Smooth muscle cell (in vitro differentiated cells): Measurements from ENCODE around the gene TMEM86B. TPM values are rescaled to one million over a fixed set of nuclear protein-coding genes. Genes with fewer than 3 reads are reported as not detected.
A peak's percentile ranks its signal among the peaks of the same experiment; 100 is the strongest.

Experiments used
- DNase-seq: peaks from one replicate; lab custom pipeline; 2025; ENCODE audit not compliant: unreplicated experiment; lab: John Stamatoyannopoulos, UW
- H2AFZ ChIP-seq: fragments of 200-600 bp; sonication (generic); 2 replicates; pipeline ENCODE4 v1.6.0; 2016; ENCODE audit warnings: antibody characterized with exemption, low read depth, mild to moderate bottlenecking
- H3F3A ChIP-seq: fragments of 200-600 bp; sonication (generic); 2 replicates; pipeline ENCODE4 v1.6.0; 2017; ENCODE audit warnings: antibody characterized with exemption, low read depth
- H3K27ac ChIP-seq: fragments of 200-600 bp; sonication (generic); 2 replicates; pipeline ENCODE4 v1.5.1; 2016; ENCODE audit warnings: low read depth, mild to moderate bottlenecking
- H3K27me3 ChIP-seq: fragments of 200-600 bp; sonication (generic); 2 replicates; pipeline ENCODE4 v1.6.1; 2016; ENCODE audit warnings: low read depth, mild to moderate bottlenecking
- H3K36me3 ChIP-seq: fragments of 200-600 bp; sonication (generic); 2 replicates; pipeline ENCODE4 v1.5.1; 2016; ENCODE audit warnings: low read depth
- H3K4me1 ChIP-seq: fragments of 200-600 bp; sonication (generic); 2 replicates; pipeline ENCODE4 v1.5.1; 2016; ENCODE audit warnings: low read depth
- H3K4me2 ChIP-seq: fragments of 200-600 bp; sonication (generic); 2 replicates; pipeline ENCODE4 v1.6.0; 2016; ENCODE audit warnings: mild to moderate bottlenecking
- H3K4me3 ChIP-seq: fragments of 200-600 bp; sonication (generic); 2 replicates; pipeline ENCODE4 v1.5.1; 2016; ENCODE audit warnings: mild to moderate bottlenecking
- H3K79me2 ChIP-seq: fragments of 200-600 bp; sonication (generic); 2 replicates; pipeline ENCODE4 v1.6.0; 2016; ENCODE audit warnings: low read depth, mild to moderate bottlenecking
- H3K9ac ChIP-seq: fragments of 200-600 bp; sonication (generic); 2 replicates; pipeline ENCODE4 v1.6.0; 2016; ENCODE audit warnings: low read depth
- H3K9me3 ChIP-seq: fragments of 200-600 bp; sonication (generic); replicated peaks from 2 replicates; pipeline ENCODE4 v1.5.1; 2016; ENCODE audit warnings: low read depth
- H4K20me1 ChIP-seq: fragments of 200-600 bp; sonication (generic); 2 replicates; pipeline ENCODE4 v1.6.0; 2016; ENCODE audit warnings: low read depth
- CTCF ChIP-seq: fragments of 200-600 bp; sonication (generic); IDR thresholded peaks from 2 replicates; pipeline ENCODE4 v1.5.1; 2017; ENCODE audit warnings: borderline replicate concordance, mild to moderate bottlenecking, antibody characterized with exemption; ENCODE audit not compliant: insufficient read depth, poor library complexity, severe bottlenecking
- WGBS: methylation state at CpG from one replicate; pipeline ENCODE4 v1.1.7; 2016; ENCODE audit warnings: low lambda C conversion rate; 5-methylcytosine and 5-hydroxymethylcytosine counted together
- polyA plus RNA-seq: library from polyadenylated mRNA; unstranded; fragments of >200 nt; fragmentation: Nextera tagmentation; extraction: Ambion mirVana; gene quantifications from 2 replicates; pipeline ENCODE4 v1.2.1, GENCODE V29; 2016
- total RNA-seq: library from RNA; depleted of rRNA; stranded (reverse); fragments of >200 nt; gene quantifications from 2 replicates; pipeline ENCODE4 v1.2.3, GENCODE V29; 2014

Gene TMEM86B
- total and polyA plus RNA-seq, 2 experiments from 2014 or later, result 2.1 to 2.6 TPM

- no peak overlapping the region for H3K9ac ChIP-seq
- peaks cover 33% of the 10 kb centered on the region for H3K4me1 ChIP-seq
- no peaks in the 10 kb centered on the region for H3K27me3 ChIP-seq
- peaks cover 14% of the 10 kb centered on the region for H3F3A ChIP-seq
- H3K4me3 ChIP-seq, result peak overlapping the region; percentile 90
- no peak overlapping the region for H3K27ac ChIP-seq
- DNase-seq, result no peak
- TF ChIP-seq CTCF, result no peak
- H3K4me2 ChIP-seq, result peak overlapping the region; percentile 100
- peaks cover 74% of the 10 kb centered on the region for H4K20me1 ChIP-seq
- peaks cover 75% of the 10 kb centered on the region for H3K79me2 ChIP-seq
- H2AFZ ChIP-seq, result no peak overlapping the region
- WGBS, result 80% methylated on average over 17 of the region's 17 CpGs
- no peaks in the 10 kb centered on the region for H3K9me3 ChIP-seq
- H3K36me3 ChIP-seq, result no peaks in the 10 kb centered on the region
Observed at GRCh38 chr19:55255618-55256423, 27.3 kb upstream of the TMEM86B start.

DNA sequence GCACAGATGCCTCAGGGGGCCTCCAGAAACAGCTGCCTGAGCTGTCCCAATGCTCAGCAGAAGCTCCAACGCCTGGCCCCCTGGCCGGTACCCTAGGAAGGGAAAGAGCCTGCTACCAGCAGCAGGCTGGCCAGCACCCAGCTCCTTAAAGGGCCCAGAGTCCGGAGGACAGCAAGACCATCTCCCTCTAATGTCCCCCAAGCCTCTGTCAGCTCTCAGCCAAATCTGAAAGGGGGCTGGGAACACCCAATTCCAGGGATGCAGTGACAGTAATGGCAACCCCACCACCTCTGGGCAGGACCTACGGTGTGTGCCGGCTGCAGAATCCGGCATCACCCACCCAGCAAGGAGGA lies 26.0 kb upstream of the TMEM86B start:
- Histone ChIP-seq H3K4me2 (no peak overlapping the region), H3K4me3 (no peak overlapping the region), H3K36me3 (no peaks in the 10 kb centered on the region), H3K27me3 (no peaks in the 10 kb centered on the region), H2AFZ (no peak overlapping the region), H3K9me3 (no peaks in the 10 kb centered on the region), H4K20me1 (peaks cover 86% of the 10 kb centered on the region), H3K79me2 (peaks cover 87% of the 10 kb centered on the region), H3K4me1 (peaks cover 23% of the 10 kb centered on the region), H3K9ac (no peak overlapping the region), H3K27ac (no peak overlapping the region), H3F3A (peaks cover 3% of the 10 kb centered on the region)
- DNase-seq, result no peak
- 93% methylated on average over 6 of the region's 6 CpGs for WGBS
- TF ChIP-seq CTCF, result no peak

GRCh38 chr19:55253842-55254624 lies 25.5 kb upstream of the TMEM86B start:
- no peak overlapping the region for H3K9ac ChIP-seq
- H3K4me1 ChIP-seq, result peaks cover 22% of the 10 kb centered on the region
- H3K9me3 ChIP-seq, result no peaks in the 10 kb centered on the region
- DNase-seq, result no peak
- no peak overlapping the region for H3K4me2 ChIP-seq
- peaks cover 93% of the 10 kb centered on the region for H3K79me2 ChIP-seq
- no peak overlapping the region for H3K27ac ChIP-seq
- peaks cover 92% of the 10 kb centered on the region for H4K20me1 ChIP-seq
- TF ChIP-seq CTCF, result no peak
- WGBS, result 88% methylated on average over 23 of the region's 23 CpGs
- no peaks in the 10 kb centered on the region for H3K36me3 ChIP-seq
- H2AFZ ChIP-seq, result no peak overlapping the region
- no peaks in the 10 kb centered on the region for H3K27me3 ChIP-seq
- no peak overlapping the region for H3K4me3 ChIP-seq
- no peaks in the 10 kb centered on the region for H3F3A ChIP-seq
